Measurements from ENCODE around the gene SMARCA5.

GRCh38 chr4:143599827-143600226, 86.3 kb downstream of the SMARCA5 start:
- TF ChIP-seq CREB5 (CRISPR knock-in tag; IDR thresholded peaks at IDR 0.05; ENCODE audit: low read depth) (no peak), PATZ1 (CRISPR knock-in tag; IDR thresholded peaks at IDR 0.05; ENCODE audit: borderline replicate concordance) (no peak), ZFP3 (CRISPR knock-in tag; IDR thresholded peaks at IDR 0.05) (no peak), BACH2 (CRISPR knock-in tag; IDR thresholded peaks at IDR 0.05; ENCODE audit: borderline replicate concordance) (no peak)

Data from SK-N-SH treated with all-trans-retinoic acid at 6 μM for 48 hours (cell line).